Fibroblast of gingiva (primary cell): ENCODE data around the gene ISL2.
"Not testable (repeated sequence)": the region's sequence is repeated elsewhere in the genome, so short reads cannot be mapped to it uniquely, and the experiment has no call there.

ENCODE experiments used
- DNase-seq: peaks from one replicate; pipeline ENCODE4 v3.0.0-alpha.2; 2011; ENCODE audit warnings: low read depth

The ISL2 gene

DNA sequence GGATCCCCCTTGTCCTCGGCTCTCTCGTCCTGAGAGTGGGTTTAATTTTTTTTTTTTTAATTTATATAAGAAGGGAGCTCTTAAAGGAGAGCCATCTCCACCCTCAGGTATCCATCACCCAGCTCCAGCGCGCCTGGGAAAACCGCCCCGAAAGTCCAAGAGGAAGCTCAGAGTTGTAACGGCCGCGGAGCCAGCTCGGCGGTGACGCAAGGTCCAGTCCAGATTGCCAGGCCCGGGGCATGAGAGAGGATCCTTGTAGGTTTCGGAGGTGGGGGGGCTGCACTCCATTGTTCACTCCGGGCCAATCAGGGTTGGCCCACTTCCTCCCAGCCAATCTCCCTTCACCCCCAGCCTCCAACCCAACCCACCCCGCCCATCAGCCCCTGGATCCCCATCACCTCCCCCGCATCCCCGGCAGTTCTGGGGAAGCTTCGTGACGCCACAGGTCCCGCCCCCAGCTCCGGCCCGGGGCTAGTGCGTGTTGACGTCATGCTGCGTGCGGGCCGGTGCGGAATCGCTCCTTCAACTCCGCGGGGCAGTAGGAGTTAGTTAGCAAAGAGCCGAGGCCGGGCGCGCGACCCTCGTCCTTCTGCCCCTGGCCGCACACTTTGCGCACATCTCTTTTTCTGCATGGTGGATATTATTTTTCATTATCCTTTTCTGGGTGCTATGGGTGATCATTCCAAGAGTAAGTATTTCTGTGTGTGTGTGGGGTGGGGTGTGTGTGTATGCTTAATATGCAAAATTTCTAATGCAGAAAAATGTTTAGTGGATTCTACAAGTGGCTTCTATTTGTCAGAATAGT is at the start of gene ISL2:
ISL2 (plus strand) TSS at position 520 of the 805 bp plus-strand sequence; CDS start at position 631, 111 bp downstream.
- DNase-seq, result peak; percentile 65

DNA sequence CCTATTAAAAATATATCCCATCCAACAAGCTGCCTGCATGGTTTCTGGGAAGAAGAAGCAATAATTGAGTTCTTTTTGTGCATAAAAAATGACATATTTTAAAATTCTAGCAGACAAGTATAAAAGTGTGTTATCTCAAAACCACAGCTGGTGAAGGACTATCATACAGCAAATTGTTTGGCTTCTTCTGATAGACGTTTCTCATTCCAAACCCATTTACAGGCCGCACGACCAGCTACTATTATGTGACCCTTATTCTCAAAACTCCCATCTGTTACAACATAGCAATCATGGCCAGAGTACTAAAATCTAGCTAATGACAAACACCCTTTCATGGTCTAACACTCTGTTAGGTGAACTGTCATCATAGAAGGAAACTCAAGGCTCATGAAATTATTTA is 47.0 kb upstream of the ISL2 start:
- DNase-seq, result no peak

DNA sequence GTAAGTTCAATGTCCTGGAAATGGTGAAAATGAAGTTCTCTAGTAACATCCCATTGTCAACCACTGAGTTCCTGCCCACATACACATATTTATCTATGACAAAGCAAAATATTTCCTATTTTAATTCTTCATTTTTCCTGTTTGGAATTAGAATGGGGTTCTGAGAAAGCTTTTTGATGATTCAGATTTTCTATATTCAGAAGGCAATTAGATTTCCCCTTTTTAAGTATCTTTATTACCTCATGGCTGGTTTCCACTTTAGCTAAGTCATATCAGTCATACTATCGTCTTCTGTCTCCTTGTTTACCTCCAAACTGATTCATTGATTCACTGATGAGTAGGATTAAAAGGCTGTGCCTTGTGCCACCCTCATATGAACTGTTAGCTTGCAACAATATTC is 43.2 kb upstream of the ISL2 start:
- DNase-seq, result no peak

DNA sequence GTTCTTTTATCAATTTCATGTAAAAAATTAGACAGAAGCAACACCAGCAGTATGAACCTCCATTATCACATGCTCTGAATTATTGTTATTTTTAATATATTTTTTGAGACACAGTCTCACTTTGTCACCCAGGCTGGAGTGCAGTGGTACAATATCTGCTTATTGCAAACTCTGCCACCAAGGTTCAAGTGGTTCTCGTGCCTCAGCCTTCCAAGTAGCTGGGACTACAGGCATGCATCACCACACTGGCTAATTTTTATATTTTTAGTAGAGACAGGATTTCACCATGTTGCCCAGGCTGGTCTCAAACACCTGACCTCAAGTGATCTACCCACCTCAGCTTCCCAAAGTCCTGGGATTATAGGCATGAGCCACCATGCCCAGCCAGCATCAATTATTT is 42.1 kb upstream of the ISL2 start:
- DNase-seq, result not testable (repeated sequence)

DNA sequence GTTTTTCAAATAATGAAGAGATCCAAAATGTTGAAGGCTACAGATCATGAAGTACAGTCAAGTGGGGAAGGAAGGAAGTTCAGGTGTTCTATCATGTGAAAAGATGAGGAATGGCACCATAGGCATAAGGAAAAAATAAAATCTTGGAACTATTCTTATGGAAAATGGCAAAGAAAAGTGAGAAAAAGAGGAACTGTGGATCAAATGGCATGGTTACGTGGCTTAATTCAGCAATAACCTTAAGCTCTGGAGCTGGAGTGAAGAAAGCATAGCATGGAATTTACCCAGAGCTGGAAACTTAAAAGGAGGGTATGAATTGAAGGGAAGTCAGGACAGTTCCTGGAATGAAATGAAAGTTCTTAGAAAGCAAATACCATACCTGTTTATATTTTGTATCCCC is 39.7 kb upstream of the ISL2 start:
- DNase-seq, result no peak

DNA sequence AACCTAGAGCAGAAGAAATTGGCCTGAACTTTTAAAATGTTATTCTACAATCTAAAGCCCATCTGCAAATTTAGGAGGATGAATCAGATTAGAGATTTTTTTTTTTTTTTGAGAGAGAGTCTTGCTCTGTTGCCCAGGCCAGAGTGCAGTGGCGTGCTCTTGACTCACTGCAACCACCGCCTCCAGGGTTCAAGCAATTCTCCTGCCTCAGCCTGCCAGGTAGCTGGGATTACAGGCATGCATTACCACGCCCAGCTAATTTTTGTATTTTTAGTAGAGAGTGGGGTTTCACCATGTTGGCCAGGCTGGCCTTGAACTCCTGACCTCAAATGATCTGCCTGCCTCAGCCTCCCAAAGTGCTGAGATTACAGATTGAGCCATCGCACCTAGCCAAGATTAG is 38.6 kb upstream of the ISL2 start:
- not testable (repeated sequence) for DNase-seq

DNA sequence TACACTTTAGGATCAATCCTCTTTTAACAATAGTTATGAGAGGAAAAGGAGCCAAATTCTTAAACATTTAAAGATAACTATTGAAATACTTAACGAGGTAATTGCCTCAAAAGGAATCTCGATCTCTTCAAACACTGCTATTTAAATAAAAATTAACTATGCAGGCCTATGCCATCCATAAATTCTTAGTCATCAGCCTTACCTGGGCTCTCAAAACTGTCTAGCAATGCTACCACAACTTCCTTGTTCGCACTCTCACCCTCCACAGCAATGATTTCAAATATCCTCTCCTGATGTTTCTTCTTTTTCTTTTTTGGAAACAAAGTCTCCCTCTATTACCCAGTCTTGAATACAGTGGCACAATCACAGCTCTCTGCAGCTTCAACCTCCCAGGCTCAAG is 37.6 kb upstream of the ISL2 start:
- DNase-seq, result no peak

DNA sequence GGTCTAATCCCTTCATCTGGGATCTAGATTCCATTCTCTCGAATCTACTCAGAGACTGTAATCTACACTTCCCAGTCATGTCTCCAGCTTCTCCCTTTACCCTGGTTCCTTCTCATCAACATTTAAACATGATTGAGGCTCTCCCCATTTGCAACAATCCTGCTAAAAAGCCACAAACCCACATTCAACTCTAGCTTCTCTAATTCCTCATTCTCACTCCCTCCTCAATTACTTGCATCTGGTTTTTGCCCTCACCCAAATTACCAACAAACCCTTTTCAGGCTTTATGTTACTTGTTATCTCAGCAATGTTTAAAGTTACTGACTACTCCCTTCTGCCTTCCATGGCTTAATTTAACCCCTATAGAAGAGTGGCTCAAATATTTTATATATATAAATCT is 36.8 kb upstream of the ISL2 start:
- DNase-seq, result no peak

DNA sequence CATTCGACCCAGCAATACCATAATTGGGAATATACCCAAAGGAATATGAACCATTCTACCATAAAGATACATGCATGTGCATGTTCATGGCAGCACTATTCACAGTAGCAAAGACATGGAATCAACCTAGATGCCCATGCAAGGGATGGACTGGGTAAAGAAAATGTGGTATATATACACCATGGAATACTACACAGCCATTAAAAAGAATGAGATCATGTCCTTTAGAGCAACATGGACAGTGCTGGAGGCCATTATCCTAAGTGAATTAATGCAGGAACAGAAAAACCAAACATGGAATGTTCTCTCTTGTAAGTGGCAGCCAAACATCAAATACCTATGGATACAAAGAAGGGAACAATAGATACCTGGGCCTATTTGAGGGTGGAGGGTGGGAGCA is 32.7 kb upstream of the ISL2 start:
- DNase-seq, result no peak

DNA sequence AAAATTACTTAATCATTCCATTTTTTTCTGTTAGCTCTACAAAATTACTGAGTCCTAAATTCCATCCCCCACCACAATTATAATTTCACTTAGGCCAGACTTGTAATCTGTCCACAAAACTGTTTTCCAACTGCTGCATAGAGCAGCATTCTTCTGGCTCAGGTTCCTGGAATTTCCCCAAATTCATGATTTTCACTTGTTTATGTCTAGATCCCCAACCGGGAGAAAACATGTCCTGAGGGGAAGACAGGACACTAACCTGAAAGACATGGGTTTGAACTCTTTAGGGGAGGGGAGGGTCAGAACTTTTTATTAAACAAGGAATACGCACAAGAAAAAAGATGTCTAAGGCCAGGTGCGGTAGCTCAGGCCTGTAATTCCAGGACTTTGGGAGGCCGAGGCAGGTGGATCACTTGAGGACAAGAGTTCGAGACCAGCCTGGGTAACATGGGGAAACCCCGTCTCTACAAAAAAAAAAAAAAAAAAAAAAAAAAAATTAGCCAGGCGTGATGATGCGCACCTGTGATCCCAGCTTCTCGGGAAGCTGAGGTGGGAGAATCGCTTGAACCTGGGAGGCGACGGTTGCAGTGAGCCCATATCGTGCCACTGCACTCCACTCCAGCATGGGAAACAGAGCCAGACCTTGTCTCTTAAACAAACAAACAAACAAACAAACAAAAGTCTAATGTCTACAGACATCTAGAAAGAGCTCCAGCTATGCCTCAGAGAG is 26.8 kb upstream of the ISL2 start:
- no peak for DNase-seq

DNA sequence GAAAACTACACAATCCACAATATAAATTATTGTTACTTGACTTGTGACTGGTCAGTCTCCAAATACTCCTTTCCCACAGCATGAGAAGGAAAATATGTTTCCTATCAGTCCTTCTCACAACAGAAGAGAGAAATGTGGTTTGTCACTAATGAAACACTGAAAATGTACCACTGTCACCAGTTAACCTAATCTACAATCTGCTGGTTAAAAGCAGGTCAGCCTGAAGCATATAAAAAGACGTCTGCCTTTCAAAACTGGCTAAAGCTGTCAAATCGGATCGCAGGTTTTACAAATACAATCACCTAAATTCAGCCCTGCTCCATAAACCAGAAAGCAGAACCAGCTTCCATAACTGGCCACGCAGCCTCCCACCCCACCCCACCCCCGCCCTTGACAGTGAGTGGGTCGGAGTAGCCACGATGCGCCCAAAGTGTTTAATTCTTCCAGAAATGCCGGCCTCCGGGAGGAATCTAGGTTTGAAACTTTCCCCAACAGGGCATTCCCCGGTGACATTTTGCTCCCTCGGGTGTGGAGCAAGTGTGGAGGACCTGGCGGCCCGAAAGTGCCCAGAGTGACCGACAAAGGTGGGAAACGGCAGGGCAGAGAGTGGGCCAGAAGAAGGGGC is 26.0 kb upstream of the ISL2 start:
- no peak for DNase-seq

DNA sequence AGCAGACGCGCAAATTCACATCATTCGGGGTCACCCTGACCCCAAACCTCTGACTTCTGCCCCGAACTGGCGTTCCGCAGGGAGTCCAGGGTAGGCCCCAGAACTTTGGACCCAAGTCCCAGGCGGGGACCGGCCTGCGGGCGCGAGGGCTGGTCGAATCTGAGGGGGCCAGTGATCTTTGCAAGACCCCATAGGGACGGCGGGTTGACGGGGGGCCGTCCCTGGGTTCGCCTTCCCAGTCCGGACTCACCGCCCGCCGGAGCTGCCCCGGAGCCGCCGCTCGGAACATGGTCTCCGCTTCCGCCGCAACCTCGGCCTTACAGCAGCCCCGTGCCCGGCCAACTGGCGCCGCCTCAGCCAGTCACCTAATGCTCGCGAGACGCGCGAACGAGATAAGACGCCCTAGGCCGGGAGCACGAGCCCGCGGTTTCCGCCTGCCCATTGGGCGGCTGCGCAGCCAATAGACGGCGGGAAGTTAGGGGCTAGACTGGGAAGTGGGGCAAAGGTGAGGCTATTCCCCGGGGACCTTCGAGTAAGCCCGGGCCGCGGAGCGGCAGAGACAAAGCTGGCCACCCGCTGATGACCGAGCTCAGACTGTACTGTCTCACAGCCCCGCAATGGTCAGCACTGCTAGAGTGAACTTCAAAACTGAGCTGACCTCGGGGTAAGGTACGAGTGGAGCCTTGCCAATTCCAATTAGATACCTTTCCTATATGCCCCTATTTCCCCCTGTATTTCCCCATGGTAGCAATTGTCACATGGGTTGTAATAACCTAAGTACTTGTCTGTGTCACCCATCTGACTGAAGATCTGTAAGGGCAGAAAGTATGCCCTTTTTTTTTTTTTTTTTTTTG is 25.2 kb upstream of the ISL2 start, which contains the start of gene ETFA:
ETFA (minus strand) TSS at position 370 of the 854 bp plus-strand sequence; CDS start at position 289, 81 bp downstream.
- peak; percentile 98 for DNase-seq

DNA sequence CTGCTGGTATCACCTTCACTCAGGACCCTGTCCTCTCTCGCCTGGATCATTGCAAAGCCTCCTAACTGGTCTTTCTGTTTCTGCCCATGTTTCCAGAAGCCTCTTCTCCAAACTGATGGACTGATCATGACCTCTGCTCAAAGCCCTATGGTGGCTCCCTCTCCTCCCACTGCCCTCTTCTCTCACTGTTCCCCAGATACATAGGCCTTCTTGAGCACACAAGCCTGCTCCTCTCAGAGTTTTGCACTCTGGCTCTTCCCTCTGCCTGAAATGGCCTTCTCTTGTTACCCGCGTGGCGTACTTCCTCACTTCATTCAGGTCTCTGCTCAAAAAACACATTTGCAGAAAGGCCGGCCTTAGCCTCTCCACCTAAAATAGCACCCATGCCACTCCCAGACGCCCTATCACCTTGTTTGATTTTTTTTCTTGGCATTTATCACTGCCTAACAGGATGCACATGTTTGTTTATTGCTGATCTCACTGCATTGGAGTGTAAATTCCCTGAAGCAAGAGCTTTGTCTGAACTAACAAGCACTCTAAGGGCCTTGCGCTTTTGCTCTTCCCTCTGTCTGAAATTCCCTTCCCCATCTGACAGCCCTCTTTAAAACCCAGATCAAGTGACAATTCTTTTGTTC is 23.9 kb upstream of the ISL2 start:
- DNase-seq, result peak; percentile 78

DNA sequence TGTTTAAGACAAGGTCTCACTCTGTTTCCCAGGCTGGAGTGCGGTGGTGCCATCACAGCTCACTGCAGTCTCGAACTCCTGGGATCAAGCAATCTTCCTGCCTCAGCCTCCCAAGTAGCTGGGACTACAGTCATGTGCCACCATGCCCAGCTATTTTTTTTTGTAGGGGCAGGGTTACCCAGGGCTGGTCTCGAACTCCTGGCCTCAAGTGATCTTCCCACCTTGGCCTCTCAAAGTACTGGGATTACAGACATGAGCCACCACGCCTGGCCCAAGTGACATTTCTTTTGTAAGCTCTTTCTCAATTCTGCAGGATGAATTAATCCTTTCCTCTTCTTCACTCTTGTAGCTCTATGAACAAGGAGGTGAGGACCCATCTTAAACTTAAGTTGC is 23.4 kb upstream of the ISL2 start:
- not testable (repeated sequence) for DNase-seq

DNA sequence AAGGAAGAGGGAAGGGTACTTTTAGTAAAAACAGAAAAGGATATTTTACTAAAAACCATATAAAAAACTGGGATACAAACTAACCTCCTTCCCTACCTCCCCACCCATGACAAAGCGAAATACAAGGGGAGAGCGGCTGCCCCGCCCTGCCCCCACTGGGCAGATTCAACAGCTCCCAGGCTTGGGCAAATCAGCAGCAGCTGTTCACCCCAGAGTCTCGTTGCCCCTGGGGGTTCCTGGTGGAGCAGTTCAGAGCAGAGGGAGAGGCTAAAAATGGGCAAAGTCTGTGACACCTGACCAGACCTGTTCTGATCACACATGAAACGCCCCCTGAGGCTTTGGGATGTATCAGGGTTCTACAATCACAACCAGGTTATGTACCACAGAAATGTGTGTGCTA is 22.8 kb upstream of the ISL2 start:
- DNase-seq, result no peak

DNA sequence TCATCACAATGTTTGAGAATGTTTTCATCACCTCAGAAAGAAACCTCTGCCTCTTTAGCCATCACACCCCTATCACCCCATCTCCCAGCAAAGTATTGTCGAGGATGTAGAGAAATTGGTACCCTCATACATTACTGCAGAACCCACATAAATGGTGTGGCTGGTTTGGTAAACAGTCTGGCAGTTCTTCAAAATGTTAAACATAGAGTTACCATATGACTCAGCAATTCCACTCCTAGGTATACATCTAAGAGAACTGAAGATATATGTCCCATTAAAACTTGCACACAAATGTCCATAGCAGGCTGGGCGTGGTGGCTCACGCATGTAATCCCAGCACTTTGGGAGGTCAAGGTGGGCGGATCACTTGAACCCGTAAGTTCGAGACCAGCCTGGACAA is 16.6 kb upstream of the ISL2 start:
- no peak for DNase-seq

DNA sequence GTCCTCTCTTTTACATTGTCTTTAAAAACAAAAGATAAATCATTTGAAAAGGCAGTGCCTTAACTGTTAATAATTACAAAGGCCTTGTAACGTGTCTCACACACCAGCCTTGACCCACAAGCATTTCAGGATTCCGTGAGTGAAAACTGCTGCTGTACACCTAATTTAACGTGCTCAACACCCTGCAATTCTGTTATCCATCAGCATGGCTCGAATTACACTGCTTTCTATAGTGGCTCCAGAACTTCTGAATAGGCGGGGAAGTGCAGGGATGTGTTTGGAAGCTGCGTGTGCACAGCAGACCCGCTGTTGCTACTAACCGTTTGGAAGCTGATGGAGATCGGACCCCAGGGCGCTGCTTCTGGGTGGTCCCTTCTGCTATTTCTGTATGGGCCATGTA is 15.4 kb upstream of the ISL2 start:
- no peak for DNase-seq

DNA sequence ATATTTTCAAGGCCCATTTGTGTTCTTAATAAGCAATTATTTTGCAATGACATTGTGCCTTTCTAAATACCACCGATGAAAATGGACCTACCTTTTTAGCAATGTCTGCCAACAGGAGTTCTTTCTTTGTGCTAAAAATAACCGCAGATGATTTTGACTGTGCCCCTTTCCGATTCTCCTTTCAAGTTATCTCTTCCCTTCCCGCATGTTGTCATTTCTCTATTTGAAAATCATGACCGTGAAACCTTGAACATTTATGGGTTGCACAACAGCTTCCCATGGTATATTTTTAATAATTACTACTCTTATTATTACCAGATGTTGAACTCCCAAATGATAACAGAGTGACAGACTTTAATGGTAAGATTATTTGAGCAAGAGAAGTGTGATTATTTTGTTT is 15.0 kb upstream of the ISL2 start:
- no peak for DNase-seq

DNA sequence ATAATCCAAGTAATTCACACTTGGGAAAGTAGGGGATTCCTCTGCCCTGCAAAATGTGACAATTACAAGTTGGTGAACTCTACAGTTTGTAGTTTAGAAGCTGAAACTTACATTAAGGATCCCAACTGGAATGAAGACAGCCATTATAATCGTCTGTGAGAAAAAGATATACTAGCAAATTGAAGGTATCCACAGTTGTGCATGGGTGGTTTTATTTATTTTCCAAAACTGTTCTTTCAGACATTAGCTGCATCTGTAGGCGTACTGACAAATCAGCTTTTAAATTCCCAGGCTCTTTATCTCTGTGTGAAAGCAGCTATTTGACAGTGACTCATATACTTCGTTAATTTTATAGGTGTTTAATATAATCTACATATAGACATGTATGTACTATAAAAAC is 12.5 kb upstream of the ISL2 start:
- no peak for DNase-seq

DNA sequence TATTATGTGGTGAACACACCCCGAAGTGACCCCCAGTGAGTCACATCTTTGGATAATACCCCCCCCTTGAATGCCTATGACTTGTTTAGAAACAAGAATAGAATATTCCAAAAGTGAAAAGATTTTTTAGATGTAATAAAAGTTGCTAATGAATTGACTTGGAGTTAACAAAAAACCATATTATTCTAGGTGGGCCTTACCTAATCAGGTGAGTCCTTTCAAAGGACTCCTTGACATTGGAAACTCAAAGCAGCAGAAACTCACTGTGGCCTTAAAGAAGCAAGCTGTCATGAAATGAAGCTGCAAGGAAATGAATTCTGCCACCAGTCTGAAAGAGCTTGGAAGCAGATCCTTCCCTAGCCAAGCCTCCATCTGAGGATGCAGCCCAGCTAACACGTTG is 10.9 kb upstream of the ISL2 start:
- no peak for DNase-seq
